Measurements from ENCODE around the gene GDI2.
"Not testable (repeated sequence)": the region's sequence is repeated elsewhere in the genome, so short reads cannot be mapped to it uniquely, and the experiment has no call there.

The GDI2 gene

DNA sequence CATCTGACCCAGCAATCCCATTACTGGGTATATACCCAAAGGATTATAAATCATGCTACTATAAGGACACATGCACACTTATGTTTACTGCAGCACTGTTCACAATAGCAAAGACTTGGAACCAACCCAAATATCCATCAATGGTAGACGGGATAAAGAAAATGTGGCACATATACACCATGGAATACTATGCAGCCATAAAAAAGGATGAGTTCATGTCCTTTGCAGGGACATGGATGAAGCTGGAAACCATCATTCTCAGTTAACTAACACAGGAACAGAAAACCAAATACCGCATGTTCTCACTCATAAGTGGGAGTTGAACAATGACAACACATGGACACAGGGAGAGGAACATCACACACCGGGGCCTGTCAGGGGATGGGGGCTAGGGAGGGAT, 35.5 kb downstream of the GDI2 start:
- DNase-seq, result not testable (repeated sequence)

DNA sequence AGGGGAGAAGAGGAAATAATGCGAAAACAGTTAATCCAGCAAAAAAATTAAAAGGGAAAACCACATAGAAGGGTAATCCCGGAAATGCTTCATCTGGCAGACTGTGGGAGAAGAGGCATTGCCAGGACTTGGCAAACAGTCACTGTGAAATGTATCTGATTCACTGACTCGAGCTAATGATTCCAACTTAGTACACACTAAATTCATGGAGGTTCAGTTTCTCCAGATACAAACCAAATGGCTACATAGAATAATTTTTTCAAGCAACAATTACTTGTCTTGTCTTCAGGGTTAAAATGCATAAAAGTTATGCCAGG, 36.4 kb downstream of the GDI2 start:
- DNase-seq, result no peak

DNA sequence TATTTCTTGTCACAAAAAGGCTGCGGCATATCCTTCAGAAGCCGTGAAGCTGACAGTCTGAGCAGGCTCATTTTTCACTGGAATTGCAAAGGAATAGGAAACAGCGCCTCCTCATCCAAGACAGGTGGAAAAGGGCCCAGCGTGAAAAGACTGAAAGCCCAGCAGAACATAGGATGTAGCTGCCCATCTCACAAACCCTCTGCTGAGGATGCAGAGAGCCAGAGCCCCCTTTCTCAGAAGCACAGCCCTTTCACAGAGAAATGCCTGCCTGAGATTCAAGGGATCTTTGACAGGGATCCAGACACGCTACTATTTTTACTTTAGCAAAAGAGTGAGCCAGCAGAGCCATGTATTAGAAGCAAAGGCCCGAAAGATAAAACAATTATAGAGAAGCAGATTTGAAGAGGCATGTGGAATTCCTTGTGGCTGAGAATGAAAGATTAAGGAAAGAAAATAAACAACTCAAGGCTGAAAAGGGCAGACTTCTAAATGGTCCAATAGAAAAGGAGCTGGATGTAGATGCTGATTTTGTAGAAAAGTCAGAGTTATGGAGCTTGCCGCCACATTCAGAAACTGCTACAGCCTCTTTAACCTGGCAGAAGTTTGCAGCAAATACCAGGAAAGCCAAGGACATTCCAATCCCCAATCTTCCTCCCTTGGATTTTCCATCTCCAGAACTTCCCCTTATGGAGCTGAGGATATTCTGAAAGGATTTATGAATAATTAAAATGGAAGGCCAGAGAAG, 36.9 kb downstream of the GDI2 start:
- DNase-seq, result no peak

DNA sequence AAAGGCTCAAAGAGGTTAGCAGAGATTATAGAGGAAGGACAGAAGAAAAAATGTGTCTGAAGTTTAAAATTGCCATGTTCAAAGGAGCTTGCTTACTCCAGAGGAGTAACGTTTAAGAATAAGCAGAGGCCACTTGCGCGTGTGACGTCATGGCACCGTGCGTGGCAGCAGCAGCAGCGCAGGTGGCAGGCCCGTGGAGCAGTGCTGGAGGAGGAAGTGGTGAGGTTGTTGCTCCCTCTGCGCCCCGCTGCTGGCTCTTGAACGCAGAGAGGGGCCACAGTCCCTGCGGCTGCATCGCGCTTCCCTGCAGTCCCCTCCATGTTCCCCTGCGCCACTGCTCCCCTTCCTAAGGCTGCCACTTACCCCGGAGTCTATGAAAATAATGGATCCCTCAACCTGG, 37.5 kb downstream of the GDI2 start:
- no peak for DNase-seq

DNA sequence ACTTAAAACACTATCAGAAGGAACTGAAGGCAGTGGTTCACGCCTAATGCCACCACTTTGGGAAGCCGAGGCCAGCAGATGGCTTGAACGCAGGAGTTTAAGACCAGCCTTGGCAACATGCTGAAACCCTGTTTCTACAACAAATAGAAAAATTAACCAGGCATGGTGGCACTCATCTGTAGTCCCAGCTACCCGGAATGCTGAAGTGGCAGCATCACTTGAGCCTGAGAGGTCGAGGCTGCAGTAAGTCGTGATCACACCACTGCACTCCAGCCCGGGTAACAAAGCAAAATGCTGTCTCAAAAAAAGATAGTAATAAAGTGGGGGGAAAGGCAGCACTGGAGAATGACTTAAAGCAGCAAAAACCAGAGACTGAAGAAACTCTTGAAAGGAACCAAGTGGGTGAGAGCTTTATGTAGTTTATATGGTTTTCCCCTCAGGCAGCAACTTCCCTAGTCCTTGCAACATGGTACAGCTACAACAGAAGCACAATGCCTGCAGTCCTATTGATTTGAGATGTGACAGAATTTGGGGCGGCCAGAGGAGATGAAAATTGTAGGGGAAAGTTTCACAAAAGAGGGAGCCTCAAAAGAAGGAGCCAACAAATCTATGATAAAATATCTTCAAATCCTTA, 38.1 kb downstream of the GDI2 start:
- no peak for DNase-seq

DNA sequence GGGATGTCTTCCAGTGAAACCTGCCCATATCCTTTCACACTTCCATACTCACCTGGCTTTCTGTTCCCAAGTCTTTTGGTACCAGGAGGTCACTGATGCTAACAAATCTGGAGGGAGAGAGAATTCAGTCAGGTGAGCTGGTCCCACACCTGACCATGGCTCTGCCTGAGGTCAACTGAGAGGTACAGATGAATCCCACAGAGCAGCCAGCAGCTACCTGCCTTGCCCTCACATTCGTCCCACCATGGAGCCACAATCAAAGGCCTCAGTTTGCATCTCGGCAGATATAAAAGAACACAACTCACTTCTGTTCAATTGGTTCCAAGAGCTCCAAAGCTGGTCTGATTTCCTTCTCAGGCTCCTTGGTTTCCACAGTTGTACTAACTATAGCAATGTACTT, 47.0 kb downstream of the GDI2 start:
- DNase-seq, result no peak

DNA sequence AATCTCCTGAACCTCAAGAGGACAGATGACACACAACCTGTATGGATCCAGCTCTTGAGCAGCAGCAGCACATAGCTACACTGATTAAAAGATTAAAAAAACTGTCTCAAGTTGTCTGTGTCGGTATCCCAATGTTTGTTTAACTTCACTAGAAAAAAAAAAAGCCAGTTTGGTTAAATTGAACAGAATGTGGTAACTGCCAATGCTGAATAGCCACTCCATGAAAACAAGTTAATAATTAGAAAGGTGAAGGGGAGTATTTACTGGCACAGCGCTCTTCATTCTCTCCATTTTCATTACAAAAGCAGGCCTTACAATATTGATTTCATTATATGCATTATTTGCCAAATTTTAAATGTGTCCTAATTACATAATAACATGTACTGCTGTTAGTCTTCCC, 47.6 kb downstream of the GDI2 start:
- DNase-seq, result no peak

DNA sequence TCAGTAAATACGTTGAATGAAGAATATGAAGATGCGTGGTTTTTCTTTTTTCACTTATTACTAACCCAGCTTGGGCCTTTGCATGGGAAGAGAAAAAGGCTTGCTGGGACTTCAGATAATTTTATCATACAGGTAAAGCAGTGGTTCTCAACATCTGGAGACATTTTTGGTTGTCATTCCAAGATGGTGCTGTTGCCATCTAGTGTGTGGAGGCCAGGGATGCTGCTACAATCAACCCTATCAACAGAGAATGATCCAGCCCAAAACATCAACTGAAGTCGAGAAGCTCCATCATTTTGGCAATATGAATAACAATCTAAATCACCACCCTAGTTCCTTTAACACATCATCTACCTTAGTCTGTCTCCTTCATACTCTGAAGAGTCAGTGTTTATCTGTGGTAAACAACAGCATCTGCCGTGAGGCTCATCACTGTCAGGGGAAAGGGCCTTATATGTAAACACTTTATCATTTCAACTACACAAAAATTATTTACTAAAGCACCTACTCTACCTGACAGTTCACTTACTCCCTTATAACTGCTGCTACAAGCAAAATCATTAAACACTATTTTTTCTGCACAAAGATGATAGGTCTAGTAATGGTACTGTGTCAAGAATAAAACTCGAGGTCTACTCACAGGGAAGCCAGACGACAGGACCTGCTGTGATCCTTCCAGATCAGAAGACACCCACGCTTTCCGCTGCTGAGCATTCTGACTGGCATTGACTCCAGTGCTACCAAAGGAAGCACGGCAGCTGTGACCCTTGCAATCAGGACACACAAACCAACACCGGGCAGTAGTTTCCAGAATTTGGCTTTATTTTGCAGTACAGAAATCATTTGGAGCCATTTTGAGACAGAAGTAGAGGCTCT, 48.6 kb downstream of the GDI2 start:
- DNase-seq, result no peak

DNA sequence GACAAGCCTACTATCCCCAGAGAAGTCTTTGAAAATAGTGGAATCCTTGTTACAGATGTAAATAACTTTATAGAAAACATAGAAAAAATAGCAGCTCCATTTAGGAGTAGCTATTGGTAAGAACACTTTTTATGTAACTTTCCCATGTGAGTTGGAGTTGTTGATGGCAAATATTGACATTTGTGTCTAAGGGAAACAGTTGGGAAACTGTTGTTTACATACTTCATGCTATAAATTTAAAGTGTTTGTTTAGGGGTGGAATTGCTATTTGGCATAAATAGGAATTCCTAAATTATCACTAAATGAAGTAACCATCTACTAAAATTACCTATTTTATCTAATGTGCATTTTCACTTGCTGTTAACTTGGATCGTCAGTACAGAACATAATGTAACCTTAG, 50.7 kb downstream of the GDI2 start:
- no peak for DNase-seq

DNA sequence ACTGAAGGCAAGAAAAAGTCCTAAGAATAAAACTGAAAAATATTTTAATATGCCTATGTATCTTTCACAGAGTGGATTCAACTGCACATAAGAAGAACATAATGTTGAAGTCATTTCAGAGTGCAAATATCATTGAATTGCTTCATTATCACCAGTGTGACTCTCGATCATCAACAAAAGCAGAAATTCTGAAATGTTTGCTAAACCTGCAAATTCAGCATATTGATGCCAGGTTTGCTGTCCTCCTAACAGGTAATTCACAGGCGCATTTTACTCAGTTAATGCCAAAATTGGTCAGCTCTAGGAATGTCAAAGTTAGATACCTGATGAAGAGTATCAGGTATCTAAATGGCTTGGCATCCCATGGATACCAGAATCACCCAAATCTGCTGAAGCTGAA, 52.0 kb downstream of the GDI2 start:
- DNase-seq, result no peak

DNA sequence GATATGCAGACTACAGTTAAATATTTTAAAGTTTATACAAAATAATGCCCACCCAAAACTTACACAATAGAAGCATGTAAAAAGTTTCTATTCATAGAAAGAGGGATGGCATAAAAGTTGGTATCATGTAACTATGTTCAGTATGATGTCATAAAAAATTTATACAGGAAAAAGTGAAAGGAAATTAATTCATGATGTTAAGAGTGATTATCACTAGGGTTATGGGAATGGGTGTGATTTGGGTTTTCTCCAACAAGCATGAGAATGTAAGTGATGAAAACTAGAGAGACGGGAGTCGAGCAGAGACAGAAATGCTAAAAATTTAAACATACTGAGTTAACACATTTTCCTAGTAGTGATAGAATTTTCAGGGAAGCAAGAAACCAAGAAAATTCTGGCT, 52.7 kb downstream of the GDI2 start:
- DNase-seq, result no peak

DNA sequence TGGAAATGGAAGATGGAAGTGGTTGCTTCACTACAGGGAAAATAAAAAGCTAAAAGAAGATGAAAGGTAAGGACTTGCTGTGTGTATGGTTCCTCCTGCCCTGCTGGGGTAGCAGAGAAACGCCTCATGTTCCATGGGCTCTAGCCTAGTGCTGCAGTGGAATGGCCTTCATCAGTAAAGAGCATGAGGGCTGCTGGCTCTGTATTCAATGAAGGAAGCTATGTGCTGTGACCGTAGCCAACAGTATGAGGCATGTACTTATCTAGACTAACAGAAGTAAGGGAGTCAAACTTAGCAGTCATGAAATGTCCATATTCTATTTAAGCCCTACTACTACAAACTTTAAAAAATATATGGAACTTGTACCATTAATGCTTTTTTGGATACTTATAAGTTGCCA, 54.3 kb downstream of the GDI2 start:
- DNase-seq, result no peak

DNA sequence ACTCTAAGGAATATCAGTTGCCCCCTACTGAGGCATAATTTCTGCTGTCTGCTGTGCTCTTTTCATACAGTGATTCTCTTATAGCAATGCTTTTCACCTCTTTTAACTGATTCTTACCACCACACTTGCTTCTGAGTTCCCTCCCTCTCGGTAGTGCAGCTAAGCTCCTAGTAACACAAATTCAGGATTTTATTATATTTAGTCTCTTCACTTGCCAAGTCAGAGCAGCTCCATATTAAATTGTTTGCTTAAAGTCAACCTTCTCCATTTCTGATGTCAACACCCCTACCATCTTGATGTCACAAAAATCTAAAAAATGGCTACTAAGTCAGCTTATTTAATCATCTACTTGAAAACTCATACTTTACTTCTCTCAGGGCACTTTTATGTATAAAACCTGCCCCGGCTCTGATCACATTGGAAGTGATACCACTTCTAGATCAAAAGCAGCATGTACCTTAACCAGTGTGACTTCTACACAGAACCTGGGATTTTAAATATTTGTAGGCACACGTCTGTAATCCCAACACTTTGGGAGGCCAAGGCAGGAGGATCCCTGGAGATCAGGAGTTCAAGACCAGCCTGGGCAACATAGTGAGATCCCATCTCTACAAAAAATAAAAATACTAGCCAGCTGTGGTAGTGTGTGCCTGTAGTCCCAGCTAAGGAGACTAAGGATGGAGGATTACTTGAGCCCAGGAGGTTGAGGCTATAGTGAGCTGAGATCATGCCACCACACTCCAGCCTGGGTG, 55.3 kb downstream of the GDI2 start:
- DNase-seq, result no peak

DNA sequence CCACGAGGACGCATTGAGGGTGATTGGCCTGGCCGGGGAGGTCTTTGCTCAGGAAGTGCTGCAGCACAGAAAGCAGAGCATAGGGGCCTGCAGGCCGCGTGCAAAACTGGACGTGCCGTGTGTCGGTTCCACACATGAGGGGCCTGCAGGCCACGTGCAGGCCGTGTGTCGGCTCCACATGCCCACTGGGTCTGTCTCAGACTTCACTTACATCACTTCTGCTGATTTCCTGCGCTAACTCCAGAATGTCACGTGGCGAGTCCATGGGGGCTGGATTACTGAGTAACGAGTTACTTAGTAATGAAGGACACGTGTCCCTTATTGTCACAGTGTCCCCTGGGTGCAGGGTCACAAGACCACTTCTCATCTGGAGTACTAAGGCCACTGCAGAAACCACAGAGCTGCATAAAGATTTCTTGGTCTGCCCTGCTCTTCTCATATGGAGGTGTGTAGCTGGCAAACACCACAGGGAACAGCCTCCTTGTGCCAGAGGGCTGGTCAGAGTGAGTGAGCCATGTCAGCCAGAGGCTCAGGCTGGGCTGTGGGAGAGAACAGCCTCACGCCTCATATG, 60.8 kb downstream of the GDI2 start:
- DNase-seq, result no peak

DNA sequence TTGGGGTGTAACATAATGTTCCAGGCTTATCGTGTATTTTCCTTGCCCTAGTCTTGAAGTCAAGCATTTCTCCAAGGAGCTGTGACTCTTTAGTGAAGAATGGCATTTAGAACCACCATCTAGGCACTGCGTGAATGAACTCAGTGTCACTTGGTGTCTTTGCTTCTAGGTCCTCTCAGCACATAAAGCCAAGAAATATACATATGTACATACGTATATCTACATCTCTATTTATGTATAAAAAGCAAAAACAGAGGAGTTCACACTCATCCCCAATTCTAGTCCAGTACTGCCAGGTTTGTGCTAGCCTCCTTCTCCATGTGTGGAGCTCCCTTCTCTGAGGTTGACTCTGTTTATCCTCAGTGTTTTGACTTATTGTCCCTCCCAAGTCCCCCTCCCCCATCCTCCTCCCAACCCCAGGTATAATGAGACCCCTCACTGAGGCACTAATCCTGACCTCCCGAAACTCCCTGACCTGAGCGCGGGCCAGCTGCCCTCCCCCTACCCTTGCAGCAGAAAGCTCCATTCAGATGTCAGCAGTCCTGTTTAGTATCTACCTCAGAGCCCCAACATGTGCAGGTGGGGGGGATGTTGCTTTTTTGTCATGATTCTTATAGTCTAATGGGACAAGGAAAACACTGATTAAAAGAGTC, 61.5 kb downstream of the GDI2 start:
- no peak for DNase-seq

DNA sequence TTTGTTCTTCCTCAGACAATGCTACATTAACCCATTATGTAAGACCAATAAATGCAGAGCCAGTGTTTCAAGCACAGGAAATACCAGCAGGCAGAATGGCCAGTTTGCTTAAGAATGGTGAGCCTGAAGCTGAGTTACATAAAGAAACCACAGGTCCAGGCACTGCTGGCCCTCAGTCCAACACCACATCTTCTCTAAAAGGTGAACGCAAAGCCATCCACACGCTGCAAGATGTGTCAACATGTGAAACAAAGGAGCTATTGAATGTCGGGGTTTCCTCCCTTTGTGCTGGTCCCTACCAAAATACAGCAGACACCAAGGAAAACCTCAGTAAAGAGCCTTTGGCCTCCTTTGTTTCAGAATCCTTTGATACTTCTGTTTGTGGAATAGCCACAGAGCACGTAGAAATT, 64.8 kb downstream of the GDI2 start:
- no peak for DNase-seq

DNA sequence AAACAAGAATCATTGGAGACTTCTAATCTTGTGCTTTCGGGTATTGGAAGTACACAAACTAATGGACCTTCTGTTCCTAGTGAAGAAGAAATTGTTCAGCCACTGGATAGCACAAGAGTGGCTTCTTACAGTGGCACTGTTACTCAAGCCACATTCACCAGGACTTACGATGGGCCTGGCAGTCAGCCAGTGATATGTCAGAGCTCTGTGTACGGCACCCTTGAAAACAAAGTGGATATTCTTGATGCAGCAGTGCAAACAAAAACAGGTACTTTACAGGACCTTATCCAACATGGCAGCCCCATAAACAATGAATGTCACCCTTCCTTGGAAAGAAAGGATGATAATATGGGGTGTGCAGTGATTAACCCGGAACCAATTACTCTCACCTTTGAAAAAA, 67.0 kb downstream of the GDI2 start:
- DNase-seq, result no peak

DNA sequence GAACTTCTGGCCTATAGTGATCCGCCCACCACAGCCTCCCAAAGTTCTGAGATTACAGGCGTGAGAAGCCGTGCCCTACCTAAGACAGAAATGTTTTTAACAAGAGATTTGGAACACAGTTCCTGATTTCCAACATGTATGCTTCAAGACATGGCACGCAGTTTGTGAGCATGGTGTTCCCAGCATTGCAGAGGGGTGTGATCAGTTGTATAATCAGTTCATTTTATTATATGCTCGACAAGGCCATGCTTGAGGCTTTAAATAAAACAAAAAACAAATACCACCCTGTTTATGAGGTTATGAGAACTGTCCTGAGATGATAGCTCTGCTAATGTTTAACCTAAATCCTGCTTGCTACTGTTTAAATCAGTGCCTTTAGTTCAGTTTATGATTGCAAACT, 68.4 kb downstream of the GDI2 start:
- DNase-seq, result no peak

DNA sequence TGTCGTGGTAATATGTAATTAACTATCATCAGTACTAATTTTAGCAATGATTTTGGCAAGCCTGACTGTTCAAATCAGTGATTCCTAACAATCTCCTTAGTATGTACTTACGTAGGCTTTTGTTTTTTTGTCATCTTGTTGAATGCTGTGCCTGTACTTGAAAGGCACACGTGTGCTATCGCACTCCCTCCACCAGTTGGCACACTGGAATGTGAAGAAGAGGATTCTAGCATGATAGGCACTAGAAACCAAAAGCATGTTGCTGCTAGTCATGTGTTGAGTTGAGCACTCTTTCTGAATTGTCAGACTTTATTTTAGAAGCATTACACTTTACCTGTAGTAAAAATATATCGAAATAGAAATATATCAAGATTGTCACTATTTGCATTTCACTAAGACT, 69.5 kb downstream of the GDI2 start:
- no peak for DNase-seq

DNA sequence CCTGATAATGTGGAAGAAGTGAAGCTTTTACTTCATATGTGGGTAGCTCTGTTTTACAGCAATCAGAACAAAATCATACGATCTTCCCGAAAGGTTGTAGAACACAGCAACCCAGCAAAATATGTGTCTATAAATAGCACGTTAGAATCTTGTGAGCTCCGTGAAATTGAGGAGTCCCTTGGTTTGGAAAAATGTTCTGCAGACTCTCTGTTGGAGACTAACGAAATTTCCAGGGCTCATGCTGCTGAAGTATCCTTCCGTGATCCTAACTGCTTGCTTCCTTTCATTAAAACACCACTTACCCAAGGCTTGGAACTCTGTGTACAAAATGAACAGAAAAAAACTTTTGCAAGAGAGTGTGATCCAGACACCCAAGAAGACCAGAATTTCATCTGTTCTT, 71.1 kb downstream of the GDI2 start:
- no peak for DNase-seq

DNA sequence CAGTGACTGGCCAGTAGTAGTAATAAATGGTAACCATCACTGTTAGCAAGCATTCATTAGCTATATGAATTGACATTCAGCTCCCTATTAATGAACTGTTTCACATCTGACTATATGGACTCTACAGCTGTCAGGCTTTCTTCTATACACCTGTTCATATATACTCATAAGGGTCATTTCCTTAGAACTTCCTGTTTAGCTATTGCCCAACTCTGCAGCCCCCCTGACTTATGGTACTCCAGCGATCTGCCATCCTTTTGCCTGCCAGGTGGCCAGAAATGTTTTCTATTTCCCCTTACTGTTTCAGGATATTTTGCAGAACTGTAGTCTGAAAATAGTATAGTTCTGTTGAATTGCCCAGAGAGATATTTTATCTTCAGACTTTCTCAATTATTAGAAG, 72.0 kb downstream of the GDI2 start:
- DNase-seq, result no peak

DNA sequence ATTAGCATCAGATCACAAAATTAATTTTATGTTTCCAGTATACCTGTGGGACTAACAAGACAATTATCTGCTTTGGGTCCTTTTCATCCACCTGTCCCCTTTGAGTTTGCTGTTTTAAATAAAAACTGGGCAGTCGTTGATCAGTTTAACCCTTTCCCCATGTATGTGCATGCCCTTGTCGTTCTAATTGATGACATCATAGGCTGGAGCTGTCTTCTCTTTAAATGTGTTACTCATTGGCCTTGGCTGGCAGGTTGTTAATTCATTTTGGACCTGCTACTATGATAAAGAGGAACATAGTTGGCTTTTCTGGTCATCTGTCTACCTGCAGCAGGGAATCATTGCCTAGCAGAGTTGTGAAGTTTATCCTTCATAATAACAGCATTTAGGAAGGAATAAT, 74.8 kb downstream of the GDI2 start:
- DNase-seq, result no peak

DNA sequence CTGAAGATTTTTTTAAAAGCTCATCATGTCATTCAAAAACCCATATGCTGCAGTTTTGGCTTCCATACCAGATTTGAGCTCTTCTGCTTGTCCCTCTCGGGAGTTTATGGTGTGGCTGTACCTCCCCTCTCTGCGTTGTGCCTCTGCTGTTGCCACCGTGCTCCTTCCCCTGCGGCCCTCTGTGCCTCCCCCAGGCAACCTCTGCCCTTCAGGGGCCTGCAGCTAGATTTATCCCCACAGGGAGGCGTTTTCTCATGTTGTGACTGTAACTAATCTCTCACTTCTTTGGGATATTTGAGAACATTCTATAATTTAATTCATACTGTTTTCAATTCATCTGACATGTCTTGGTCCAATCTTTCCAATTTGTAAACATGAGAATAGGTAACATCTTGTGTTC, 75.9 kb downstream of the GDI2 start:
- no peak for DNase-seq

All from COR-L47 (cell line).